ENCODE results near the gene HOXC4. TPM values are rescaled to one million over a fixed set of nuclear protein-coding genes. Genes with fewer than 3 reads are reported as not detected.

The HOXC4 gene
- total and polyA plus RNA-seq, 2 of the 4 experiments (the other 2 are of a cell fraction): under 0.01 to 0.26 TPM

- intact Hi-C loops (cut with micrococcal nuclease) (no loop called here), in situ Hi-C loops (cut with MboI; ENCODE audit: low sequenced_read_pairs) (no loop called here), dilution Hi-C loops (cut with HindIII; ENCODE audit: low sequenced_read_pairs, unreplicated experiment) (no loop called here)
- H3K9me3 ChIP-seq (ENCODE audit: control insufficient read depth, insufficient read depth, low read length): peaks cover 4% of the 10 kb centered on the region
- no peak overlapping the region for H2BK120ac ChIP-seq (ENCODE audit: low read depth, low read length)
- H2AFZ ChIP-seq (replicated peaks; ENCODE audit: low read length, poor library complexity): peak overlapping the region; percentile 32
- H3K4ac ChIP-seq (ENCODE audit: low read depth, low read length): no peak overlapping the region
- no peak overlapping the region for H3K14ac ChIP-seq (replicated peaks; ENCODE audit: low read depth, low read length)
- H3K18ac ChIP-seq (ENCODE audit: low read depth, low read length): no peak overlapping the region
- H3K27me3 ChIP-seq (ENCODE audit: control insufficient read depth, insufficient read depth, low read length): peaks cover 90% of the 10 kb centered on the region
- H3K23ac ChIP-seq (ENCODE audit: low read depth, low read length): no peak overlapping the region
- H4K8ac ChIP-seq (ENCODE audit: low read depth in 2 of 2, low read length in 2 of 2): no peak overlapping the region
- no peak for TF ChIP-seq RFX5 (IDR thresholded peaks at IDR 0.05; ENCODE audit: low read depth, low read length)
- no peak for TF ChIP-seq BHLHE40 (IDR thresholded peaks at IDR 0.05; ENCODE audit: low read depth, low read length)
- no peak for TF ChIP-seq ELK1 (IDR thresholded peaks at IDR 0.05; ENCODE audit: borderline replicate concordance, low read depth, low read length)
- TF ChIP-seq USF2 (IDR thresholded peaks at IDR 0.05; ENCODE audit: low read depth, low read length): no peak
- no peak for TF ChIP-seq POLR2A (IDR thresholded peaks at IDR 0.05; ENCODE audit: low read depth, low read length)
- no peak for TF ChIP-seq MAFK (IDR thresholded peaks at IDR 0.05; ENCODE audit: low read depth, low read length)
- no peak for TF ChIP-seq MAZ (IDR thresholded peaks at IDR 0.05; ENCODE audit: borderline replicate concordance, low read depth, low read length)
- no peak for TF ChIP-seq FOS (IDR thresholded peaks at IDR 0.05; ENCODE audit: low read depth, low read length)
- no peak for TF ChIP-seq NFE2L2 (IDR thresholded peaks at IDR 0.05; ENCODE audit: low read depth, low read length)
- no peak for TF ChIP-seq SMC3 (IDR thresholded peaks at IDR 0.05; ENCODE audit: low read depth, low read length)
- no peak for TF ChIP-seq CTCF (conservative IDR thresholded peaks at IDR 0.05; ENCODE audit: low read depth, low read length)
- no peak for TF ChIP-seq CHD1 (IDR thresholded peaks at IDR 0.05; ENCODE audit: low read depth, low read length)
- WGBS, 2 experiments (ENCODE audit: extremely low coverage in 2 of 2, insufficient read length in 1 of 2): no CpG with 5 or more reads among the region's 36 CpGs
- H3K4me1 ChIP-seq (ENCODE audit: control insufficient read depth, insufficient read depth, low read length): no peaks in the 10 kb centered on the region
- no peak overlapping the region for H4K91ac ChIP-seq (ENCODE audit: insufficient read depth, low read depth, low read length)
- no peaks in the 10 kb centered on the region for H3K79me1 ChIP-seq (ENCODE audit: low read depth in 1 of 2, low read length in 2 of 2)
- H2BK20ac ChIP-seq (ENCODE audit: low read depth, low read length): no peak overlapping the region
- no peak overlapping the region for H3K4me3 ChIP-seq (ENCODE audit: insufficient read depth, low read depth, low read length)
- DNase-seq (no peak), ATAC-seq (ENCODE audit: low read depth) (no peak)
- H3K27ac ChIP-seq (ENCODE audit: insufficient read depth, low read length): no peak overlapping the region
- H2AK9ac ChIP-seq (replicated peaks; ENCODE audit: low read depth, low read length, poor library complexity): no peak overlapping the region
- no peak overlapping the region for H2BK15ac ChIP-seq (ENCODE audit: low read depth, low read length)
- ChIA-PET POLR2A (ENCODE audit: unreplicated experiment) (no interaction called here), CTCF (no interaction called here)
- H3K9ac ChIP-seq (ENCODE audit: low read depth, low read length): no peak overlapping the region
- H3K4me2 ChIP-seq (ENCODE audit: low read depth, low read length): peak overlapping the region; percentile 22; the same call in 1 of the 2 replicates
- H2BK5ac ChIP-seq (ENCODE audit: low read depth, low read length, poor library complexity, severe bottlenecking): no peak overlapping the region
- H4K5ac ChIP-seq (ENCODE audit: low read depth, low read length): no peak overlapping the region
- H3K56ac ChIP-seq (ENCODE audit: extremely low read depth, insufficient read depth, low read length): no peak overlapping the region
- no peaks in the 10 kb centered on the region for H4K20me1 ChIP-seq (ENCODE audit: insufficient read depth, low read length)
- H3K9me1 ChIP-seq (ENCODE audit: insufficient read depth, low read length): no peaks in the 10 kb centered on the region
- H2AK5ac ChIP-seq (ENCODE audit: low read depth, low read length): no peak overlapping the region
- BruUV-seq (replicated peaks): no TSS peak
- no peaks in the 10 kb centered on the region for H3K36me3 ChIP-seq (ENCODE audit: control insufficient read depth, insufficient read depth, low read length)
Observed at GRCh38 chr12:54014377-54015017, 39.1 kb upstream of the HOXC4 start.
